DND-41 (cell line): Measurements from ENCODE around the gene CIT.

Experiments used
- ATAC-seq: fragments of 200-7000 bp; cut with Tn5 transposase; 3 replicates; pipeline ENCODE4 v1.9.1; 2021; ENCODE audit warnings: low read depth; ENCODE audit not compliant: insufficient read depth
- DNase-seq: peaks from one replicate; pipeline ENCODE4 v3.0.0-alpha.2; 2020
- H2AFZ ChIP-seq: 2 replicates; pipeline ENCODE4 v1.6.0; 2012; ENCODE audit warnings: low read depth, low read length
- H3K27ac ChIP-seq: 2 replicates; pipeline ENCODE4 v1.5.1; 2012; ENCODE audit warnings: low read length, inconsistent platforms
- H3K27me3 ChIP-seq: fragments of 200-600 bp; sonication (generic); 2 replicates; pipeline ENCODE4 v1.6.0; 2012; ENCODE audit warnings: low read length, mild to moderate bottlenecking, inconsistent platforms; ENCODE audit not compliant: insufficient read depth, poor library complexity
- H3K36me3 ChIP-seq: 2 replicates; pipeline ENCODE4 v1.5.1; 2012; ENCODE audit warnings: low read length, inconsistent platforms; ENCODE audit not compliant: insufficient read depth
- H3K4me1 ChIP-seq: 2 replicates; pipeline ENCODE4 v1.5.1; 2012; ENCODE audit warnings: mild to moderate bottlenecking, low read length; ENCODE audit not compliant: insufficient read depth
- H3K4me2 ChIP-seq: 2 replicates; pipeline ENCODE4 v1.6.0; 2012; ENCODE audit warnings: mild to moderate bottlenecking, moderate library complexity, low read length, inconsistent platforms; ENCODE audit not compliant: insufficient read depth
- H3K4me3 ChIP-seq, 2 experiments: fragments of 200-600 bp in 1 of 2; shearing (Covaris generic) in 1 of 2; 2 replicates each; pipeline ENCODE4 v1.5.1; 2012 to 2016; ENCODE audit warnings: inconsistent platforms in 2 of 2, low read length in 2 of 2, mild to moderate bottlenecking in 2 of 2, low read depth in 1 of 2, moderate library complexity in 1 of 2
- H3K79me2 ChIP-seq: 2 replicates; pipeline ENCODE4 v1.6.0; 2012; ENCODE audit warnings: low read length, inconsistent platforms; ENCODE audit not compliant: insufficient read depth
- H3K9ac ChIP-seq: 2 replicates; pipeline ENCODE4 v1.6.0; 2012; ENCODE audit warnings: low read depth, mild to moderate bottlenecking, inconsistent platforms, low read length, moderate library complexity
- H3K9me3 ChIP-seq: 2 replicates; pipeline ENCODE4 v1.5.1; 2012; ENCODE audit warnings: low read length, moderate library complexity, mild to moderate bottlenecking, inconsistent platforms; ENCODE audit not compliant: insufficient read depth, severe bottlenecking
- H4K20me1 ChIP-seq: 2 replicates; pipeline ENCODE4 v1.6.0; 2012; ENCODE audit warnings: low read length; ENCODE audit not compliant: insufficient read depth
- EZH2 ChIP-seq: IDR thresholded peaks from 3 replicates; pipeline ENCODE4 v1.6.1; 2012; ENCODE audit warnings: borderline replicate concordance, low read depth, mild to moderate bottlenecking, moderate library complexity, low read length, inconsistent platforms; ENCODE audit not compliant: severe bottlenecking
- TF ChIP-seq, protein P1 (sequence below): IDR thresholded peaks from 2 replicates; pipeline ENCODE4 v1.5.1; 2012; ENCODE audit warnings: borderline replicate concordance, low read length, moderate library complexity, mild to moderate bottlenecking; ENCODE audit not compliant: poor library complexity, severe bottlenecking; ENCODE audit errors: extremely low read depth

CIT gene

DNA sequence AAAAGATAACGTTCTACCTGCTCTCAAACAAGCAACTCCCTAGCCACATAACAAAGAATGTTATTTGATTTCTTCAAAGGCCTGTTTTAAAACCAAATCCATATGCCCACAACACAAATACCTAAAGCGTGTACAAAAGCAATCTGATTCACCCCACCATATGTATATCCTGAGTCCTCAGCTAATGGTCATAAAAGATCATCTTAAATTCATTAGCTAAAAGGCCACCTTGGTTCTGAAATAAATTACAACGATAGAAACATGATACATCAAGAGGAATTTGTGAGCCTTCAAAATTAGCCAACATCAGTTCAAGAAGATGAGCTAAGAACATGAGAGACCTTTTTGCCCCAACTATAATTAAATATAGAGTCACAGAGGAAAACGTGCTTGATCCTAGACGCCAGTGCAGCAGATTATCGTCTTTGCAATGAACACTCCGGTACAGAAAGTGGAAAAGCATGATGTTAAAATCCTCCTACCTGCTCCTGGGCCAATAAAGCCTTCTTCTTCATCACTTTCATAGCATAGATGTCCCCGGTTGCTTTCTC, 20.0 kb downstream of the CIT start:
- Histone ChIP-seq H3K36me3 (peaks cover 91% of the 10 kb centered on the region), H3K4me2 (no peak overlapping the region), H3K9me3 (no peaks in the 10 kb centered on the region), H3K4me1 (no peaks in the 10 kb centered on the region), H4K20me1 (peaks cover 30% of the 10 kb centered on the region; the same call in 1 of the 2 replicates), H3K27ac (no peak overlapping the region), H3K4me3 (no peak overlapping the region), H3K9ac (no peak overlapping the region), H2AFZ (no peak overlapping the region), H3K27me3 (no peaks in the 10 kb centered on the region), H3K79me2 (peaks cover 76% of the 10 kb centered on the region)
- ATAC-seq (no peak), DNase-seq (no peak)
- TF ChIP-seq EZH2 = no peak
- TF ChIP-seq, protein P1, sequence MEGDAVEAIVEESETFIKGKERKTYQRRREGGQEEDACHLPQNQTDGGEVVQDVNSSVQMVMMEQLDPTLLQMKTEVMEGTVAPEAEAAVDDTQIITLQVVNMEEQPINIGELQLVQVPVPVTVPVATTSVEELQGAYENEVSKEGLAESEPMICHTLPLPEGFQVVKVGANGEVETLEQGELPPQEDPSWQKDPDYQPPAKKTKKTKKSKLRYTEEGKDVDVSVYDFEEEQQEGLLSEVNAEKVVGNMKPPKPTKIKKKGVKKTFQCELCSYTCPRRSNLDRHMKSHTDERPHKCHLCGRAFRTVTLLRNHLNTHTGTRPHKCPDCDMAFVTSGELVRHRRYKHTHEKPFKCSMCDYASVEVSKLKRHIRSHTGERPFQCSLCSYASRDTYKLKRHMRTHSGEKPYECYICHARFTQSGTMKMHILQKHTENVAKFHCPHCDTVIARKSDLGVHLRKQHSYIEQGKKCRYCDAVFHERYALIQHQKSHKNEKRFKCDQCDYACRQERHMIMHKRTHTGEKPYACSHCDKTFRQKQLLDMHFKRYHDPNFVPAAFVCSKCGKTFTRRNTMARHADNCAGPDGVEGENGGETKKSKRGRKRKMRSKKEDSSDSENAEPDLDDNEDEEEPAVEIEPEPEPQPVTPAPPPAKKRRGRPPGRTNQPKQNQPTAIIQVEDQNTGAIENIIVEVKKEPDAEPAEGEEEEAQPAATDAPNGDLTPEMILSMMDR = no peak

DNA sequence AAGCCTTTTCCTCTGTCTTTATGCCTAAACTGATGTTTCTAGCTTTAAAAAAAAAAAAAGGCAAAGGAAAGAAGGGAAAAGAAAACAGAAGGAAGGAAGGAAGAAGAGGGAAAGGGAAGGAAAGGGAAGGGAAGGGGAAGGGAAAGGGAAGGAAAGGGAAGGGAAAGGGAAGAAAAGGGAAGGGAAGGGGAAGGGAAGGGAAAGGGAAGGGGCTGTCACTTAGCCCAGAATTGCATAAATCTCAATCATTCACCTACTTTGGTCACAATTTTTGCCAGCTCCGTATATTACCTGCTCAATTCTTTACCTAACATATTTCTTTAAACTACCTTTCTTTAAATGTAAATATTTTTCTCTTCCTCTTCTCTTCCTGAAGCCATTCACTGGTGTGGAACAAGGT, 26.8 kb downstream of the CIT start:
- no peak for ATAC-seq
- no peaks in the 10 kb centered on the region for H3K27me3 ChIP-seq
- H3K9ac ChIP-seq = no peak overlapping the region
- H2AFZ ChIP-seq = no peak overlapping the region
- no peaks in the 10 kb centered on the region for H3K4me1 ChIP-seq
- H4K20me1 ChIP-seq = peaks cover 7% of the 10 kb centered on the region; the same call in 1 of the 2 replicates
- no peak for TF ChIP-seq EZH2
- TF ChIP-seq, protein P1 = no peak
- H3K4me3 ChIP-seq = no peak overlapping the region
- H3K4me2 ChIP-seq = no peak overlapping the region
- H3K9me3 ChIP-seq = no peaks in the 10 kb centered on the region
- no peak overlapping the region for H3K27ac ChIP-seq
- peaks cover 42% of the 10 kb centered on the region for H3K79me2 ChIP-seq
- H3K36me3 ChIP-seq = peaks cover 90% of the 10 kb centered on the region
- DNase-seq = no peak

DNA sequence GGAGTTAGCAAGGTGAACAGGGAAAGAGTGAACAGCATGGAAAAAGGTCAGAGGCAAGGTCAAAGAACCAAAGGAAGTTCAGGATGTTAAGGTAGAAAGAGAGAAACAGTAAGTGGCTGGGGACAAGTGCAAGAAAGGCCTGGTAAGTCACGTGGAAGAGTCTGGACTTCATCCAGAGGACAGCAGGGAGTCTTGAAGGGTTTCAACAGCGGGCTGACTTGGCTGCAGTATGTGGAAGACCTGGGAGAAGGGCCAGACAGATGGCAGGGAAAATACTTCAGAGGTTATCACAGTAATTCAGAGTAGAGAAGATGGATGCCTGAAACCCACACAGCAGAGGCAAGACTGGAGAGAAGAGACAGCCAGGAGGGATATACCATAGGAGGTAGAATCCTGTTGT, 34.0 kb downstream of the CIT start:
- TF ChIP-seq, protein P1 = no peak
- TF ChIP-seq EZH2 = no peak
- Histone ChIP-seq H4K20me1 (peaks cover 8% of the 10 kb centered on the region; the same call in 1 of the 2 replicates), H3K4me3 (no peak overlapping the region), H2AFZ (no peak overlapping the region), H3K27me3 (no peaks in the 10 kb centered on the region), H3K4me1 (no peaks in the 10 kb centered on the region), H3K9ac (no peak overlapping the region), H3K27ac (no peak overlapping the region), H3K36me3 (peaks cover 94% of the 10 kb centered on the region), H3K79me2 (peaks cover 64% of the 10 kb centered on the region), H3K9me3 (no peaks in the 10 kb centered on the region), H3K4me2 (no peak overlapping the region)
- no peak for DNase-seq
- no peak for ATAC-seq
